ENCODE measurements around the gene TRA2A. TPM values are rescaled to one million over a fixed set of nuclear protein-coding genes. Genes with fewer than 3 reads are reported as not detected.

The TRA2A gene
- total and polyA plus RNA-seq, 2 experiments from 2014 or later, result 55.4 to 57.2 TPM

DNA sequence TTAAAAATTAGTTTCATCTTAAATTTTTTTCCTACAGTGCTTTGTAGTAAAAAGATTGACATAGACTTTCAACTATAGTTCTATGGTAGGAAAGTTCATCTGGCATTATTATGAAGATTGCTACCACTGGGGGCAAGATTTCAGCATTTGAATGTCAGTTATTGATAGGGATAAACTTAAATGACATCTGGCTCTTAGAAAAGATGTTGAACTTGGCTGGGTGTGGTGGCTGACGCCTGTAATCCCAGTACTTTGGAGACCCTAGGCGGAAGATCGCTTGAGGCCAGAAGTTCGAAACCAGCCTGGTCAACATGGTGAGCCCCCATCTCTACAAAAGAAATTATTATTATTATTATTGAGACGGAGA is 1.4 kb upstream of the TRA2A start:
- TF ChIP-seq, protein P1, sequence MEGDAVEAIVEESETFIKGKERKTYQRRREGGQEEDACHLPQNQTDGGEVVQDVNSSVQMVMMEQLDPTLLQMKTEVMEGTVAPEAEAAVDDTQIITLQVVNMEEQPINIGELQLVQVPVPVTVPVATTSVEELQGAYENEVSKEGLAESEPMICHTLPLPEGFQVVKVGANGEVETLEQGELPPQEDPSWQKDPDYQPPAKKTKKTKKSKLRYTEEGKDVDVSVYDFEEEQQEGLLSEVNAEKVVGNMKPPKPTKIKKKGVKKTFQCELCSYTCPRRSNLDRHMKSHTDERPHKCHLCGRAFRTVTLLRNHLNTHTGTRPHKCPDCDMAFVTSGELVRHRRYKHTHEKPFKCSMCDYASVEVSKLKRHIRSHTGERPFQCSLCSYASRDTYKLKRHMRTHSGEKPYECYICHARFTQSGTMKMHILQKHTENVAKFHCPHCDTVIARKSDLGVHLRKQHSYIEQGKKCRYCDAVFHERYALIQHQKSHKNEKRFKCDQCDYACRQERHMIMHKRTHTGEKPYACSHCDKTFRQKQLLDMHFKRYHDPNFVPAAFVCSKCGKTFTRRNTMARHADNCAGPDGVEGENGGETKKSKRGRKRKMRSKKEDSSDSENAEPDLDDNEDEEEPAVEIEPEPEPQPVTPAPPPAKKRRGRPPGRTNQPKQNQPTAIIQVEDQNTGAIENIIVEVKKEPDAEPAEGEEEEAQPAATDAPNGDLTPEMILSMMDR (IDR thresholded peaks at IDR 0.05; ENCODE audit: poor library complexity), result no peak
- TF ChIP-seq EZH2phosphoT487 (IDR thresholded peaks at IDR 0.05; ENCODE audit: low read depth, severe bottlenecking, unreplicated experiment) (no peak), EZH2 (IDR thresholded peaks at IDR 0.05; ENCODE audit: borderline replicate concordance) (no peak)
- Histone ChIP-seq H3K27ac (no peak overlapping the region), H3K36me3 (replicated peaks; ENCODE audit: insufficient read depth, low read depth) (no peaks in the 10 kb centered on the region), H3K4me2 (no peak overlapping the region), H4K20me1 (ENCODE audit: insufficient read depth, poor library complexity, severe bottlenecking) (peaks cover 31% of the 10 kb centered on the region), H3K4me3 (no peak overlapping the region), H3K4me1 (ENCODE audit: insufficient read depth) (peaks cover 15% of the 10 kb centered on the region), H3K79me2 (peaks cover 35% of the 10 kb centered on the region), H2AFZ (no peak overlapping the region), H3K27me3 (no peaks in the 10 kb centered on the region), H3K9me2 (replicated peaks; ENCODE audit: insufficient read depth) (no peaks in the 10 kb centered on the region), H3K9me3 (ENCODE audit: low read depth) (no peaks in the 10 kb centered on the region)
- WGBS (ENCODE audit: low lambda C conversion rate, missing lambda C conversion rate), result 98% methylated on average over 5 of the region's 5 CpGs
- no peak for DNase-seq (ENCODE audit: low spot score)

DNA sequence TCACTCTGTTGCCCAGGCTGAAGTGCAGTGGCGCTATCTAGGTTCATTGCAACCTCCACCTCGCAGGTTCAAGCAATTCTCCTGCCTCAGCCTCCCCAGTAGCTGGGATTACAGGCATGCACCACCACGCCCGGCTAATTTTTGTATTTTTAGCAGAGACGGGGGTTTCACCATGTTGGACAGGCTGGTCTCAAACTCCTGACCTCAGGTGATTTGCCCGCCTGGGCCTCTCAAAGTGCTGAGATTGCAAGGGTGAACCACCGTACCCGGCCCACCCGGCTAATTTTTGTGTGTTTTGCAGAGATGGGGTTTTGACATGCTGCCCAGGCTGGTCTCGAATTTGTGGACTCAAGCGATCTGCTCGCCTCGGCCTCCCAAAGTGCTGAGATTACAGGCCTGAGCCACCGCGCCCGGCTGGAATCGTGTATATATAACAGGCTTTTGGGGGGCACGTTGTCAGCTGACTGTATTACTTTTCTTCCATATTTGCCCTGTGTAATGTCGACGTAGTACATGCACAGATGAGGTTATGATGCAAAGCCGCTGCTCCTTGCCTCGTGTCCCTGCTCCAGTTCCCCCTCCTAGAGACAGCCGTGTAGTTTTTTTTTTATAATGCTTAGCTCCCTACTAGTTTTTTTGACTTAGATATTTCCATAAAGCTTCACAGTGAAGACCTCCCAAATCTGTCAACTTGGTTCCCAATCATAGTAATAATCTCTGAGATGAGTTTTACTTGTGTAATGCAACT is 883 bp upstream of the TRA2A start:
- peaks cover 37% of the 10 kb centered on the region for H4K20me1 ChIP-seq (ENCODE audit: insufficient read depth, poor library complexity, severe bottlenecking)
- no peaks in the 10 kb centered on the region for H3K9me2 ChIP-seq (replicated peaks; ENCODE audit: insufficient read depth)
- H2AFZ ChIP-seq, result peak overlapping the region; percentile 70
- no peak overlapping the region for H3K4me3 ChIP-seq
- no peaks in the 10 kb centered on the region for H3K9me3 ChIP-seq (ENCODE audit: low read depth)
- peaks cover 41% of the 10 kb centered on the region for H3K79me2 ChIP-seq
- H3K27ac ChIP-seq, result peak overlapping the region; percentile 100
- peak; percentile 7 for DNase-seq (ENCODE audit: low spot score)
- H3K27me3 ChIP-seq, result no peaks in the 10 kb centered on the region
- H3K4me2 ChIP-seq, result peak overlapping the region; percentile 73
- TF ChIP-seq EZH2 (IDR thresholded peaks at IDR 0.05; ENCODE audit: borderline replicate concordance) (no peak), EZH2phosphoT487 (IDR thresholded peaks at IDR 0.05; ENCODE audit: low read depth, severe bottlenecking, unreplicated experiment) (no peak)
- TF ChIP-seq, protein P1 (IDR thresholded peaks at IDR 0.05; ENCODE audit: poor library complexity), result no peak
- peaks cover 15% of the 10 kb centered on the region for H3K4me1 ChIP-seq (ENCODE audit: insufficient read depth)
- no peaks in the 10 kb centered on the region for H3K36me3 ChIP-seq (replicated peaks; ENCODE audit: insufficient read depth, low read depth)
- 95% methylated on average over 23 of the region's 23 CpGs for WGBS (ENCODE audit: low lambda C conversion rate, missing lambda C conversion rate)

DNA sequence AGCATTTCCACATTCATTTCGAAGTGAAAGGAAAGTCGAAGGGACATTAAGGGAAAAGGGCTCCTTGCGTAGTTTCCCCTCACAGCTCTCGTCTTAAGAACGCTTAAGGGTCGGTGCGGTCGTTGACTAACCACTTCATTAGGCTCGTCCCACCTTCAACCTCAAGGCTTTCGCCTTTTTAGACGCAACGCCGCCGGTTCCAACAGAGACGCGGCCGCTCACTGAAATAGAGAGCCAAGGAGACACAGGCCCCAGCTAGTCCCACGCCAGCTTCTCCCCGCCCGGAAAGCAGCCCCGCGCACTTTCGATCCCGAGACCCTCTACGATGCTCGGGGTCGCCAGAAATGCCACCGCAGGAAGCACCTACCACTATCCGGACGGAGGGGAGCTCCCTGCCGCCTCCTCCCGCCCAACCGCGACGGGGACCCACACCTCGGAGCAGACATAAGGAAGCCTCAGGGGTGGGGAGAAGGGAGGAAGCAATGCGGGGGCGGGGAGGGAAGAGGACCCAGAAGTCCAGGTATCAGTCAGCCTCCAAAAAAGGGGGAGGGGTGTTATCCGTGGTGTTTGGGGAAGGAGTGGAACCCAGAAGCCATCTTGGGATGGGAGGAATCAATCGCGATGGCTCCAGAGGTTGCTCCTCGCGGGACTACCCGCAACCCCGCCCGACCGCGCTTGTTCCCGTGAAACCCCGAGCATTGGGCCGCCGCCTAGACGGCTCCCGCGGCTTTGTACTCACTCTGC is 559 bp downstream of the TRA2A start:
- Histone ChIP-seq H3K36me3 (replicated peaks; ENCODE audit: insufficient read depth, low read depth) (no peaks in the 10 kb centered on the region), H3K27ac (peak overlapping the region; percentile 100), H3K4me2 (peak overlapping the region; percentile 83), H3K4me1 (ENCODE audit: insufficient read depth) (peaks cover 30% of the 10 kb centered on the region), H3K27me3 (no peaks in the 10 kb centered on the region), H3K9me3 (ENCODE audit: low read depth) (no peaks in the 10 kb centered on the region), H2AFZ (peak overlapping the region; percentile 67), H3K9me2 (replicated peaks; ENCODE audit: insufficient read depth) (no peaks in the 10 kb centered on the region), H4K20me1 (ENCODE audit: insufficient read depth, poor library complexity, severe bottlenecking) (peaks cover 51% of the 10 kb centered on the region), H3K79me2 (peaks cover 55% of the 10 kb centered on the region), H3K4me3 (peak overlapping the region; percentile 94)
- WGBS (ENCODE audit: low lambda C conversion rate, missing lambda C conversion rate), result 1% methylated on average over 53 of the region's 55 CpGs
- no peak for TF ChIP-seq EZH2 (IDR thresholded peaks at IDR 0.05; ENCODE audit: borderline replicate concordance)
- DNase-seq (ENCODE audit: low spot score), result peak; percentile 79

DNA sequence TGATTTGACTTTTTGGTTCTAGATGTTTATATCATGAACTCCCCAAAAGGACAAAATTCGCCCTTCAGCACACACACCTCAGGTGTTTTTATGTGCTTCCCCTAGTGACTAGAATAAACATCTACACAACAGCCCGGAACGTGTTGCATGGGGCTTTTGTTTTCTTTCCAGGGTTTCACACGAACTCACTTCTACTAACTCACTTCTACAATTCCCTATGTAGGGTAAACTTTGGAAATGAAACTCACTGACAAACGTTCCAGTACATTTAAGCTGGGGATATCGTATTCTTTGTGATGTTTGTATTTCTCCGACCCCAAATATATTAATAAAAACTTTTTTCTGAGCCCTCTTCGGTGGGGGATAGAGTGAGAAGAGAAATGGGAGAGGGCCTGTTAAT is 1.4 kb downstream of the TRA2A start:
- no peak overlapping the region for H2AFZ ChIP-seq
- H3K9me3 ChIP-seq (ENCODE audit: low read depth), result no peaks in the 10 kb centered on the region
- no peaks in the 10 kb centered on the region for H3K27me3 ChIP-seq
- no peaks in the 10 kb centered on the region for H3K36me3 ChIP-seq (replicated peaks; ENCODE audit: insufficient read depth, low read depth)
- WGBS (ENCODE audit: low lambda C conversion rate, missing lambda C conversion rate), result 1% methylated on average over 8 of the region's 8 CpGs
- H3K27ac ChIP-seq, result peak overlapping the region; percentile 100
- peaks cover 59% of the 10 kb centered on the region for H4K20me1 ChIP-seq (ENCODE audit: insufficient read depth, poor library complexity, severe bottlenecking)
- H3K4me3 ChIP-seq, result peak overlapping the region; percentile 94
- H3K4me2 ChIP-seq, result peak overlapping the region; percentile 83
- peaks cover 34% of the 10 kb centered on the region for H3K4me1 ChIP-seq (ENCODE audit: insufficient read depth)
- peaks cover 63% of the 10 kb centered on the region for H3K79me2 ChIP-seq
- DNase-seq (ENCODE audit: low spot score), result peak; percentile 55
- H3K9me2 ChIP-seq (replicated peaks; ENCODE audit: insufficient read depth), result no peaks in the 10 kb centered on the region
- TF ChIP-seq EZH2 (IDR thresholded peaks at IDR 0.05; ENCODE audit: borderline replicate concordance) (no peak), EZH2phosphoT487 (IDR thresholded peaks at IDR 0.05; ENCODE audit: low read depth, severe bottlenecking, unreplicated experiment) (no peak)
- TF ChIP-seq, protein P1 (IDR thresholded peaks at IDR 0.05; ENCODE audit: poor library complexity), result no peak
